Measurements from ENCODE around the gene CETP. TPM values are rescaled to one million over a fixed set of nuclear protein-coding genes. Genes with fewer than 3 reads are reported as not detected.

CETP gene
- total RNA-seq, 1 experiment from 2014 or later = not detected

GRCh38 chr16:56941856-56942331 is 19.9 kb upstream of the CETP start:
- H3K79me2 ChIP-seq (ENCODE audit: low read length) = no peaks in the 10 kb centered on the region
- no peak for TF ChIP-seq EZH2phosphoT487 (IDR thresholded peaks at IDR 0.05; ENCODE audit: borderline replicate concordance, low read length)
- H3F3A ChIP-seq (ENCODE audit: low read length, unreplicated experiment) = no peaks in the 10 kb centered on the region
- no peak overlapping the region for H3K4me2 ChIP-seq (ENCODE audit: low read length)
- peaks cover 17% of the 10 kb centered on the region for H3K4me1 ChIP-seq (ENCODE audit: insufficient read depth, low read length)
- H3K27ac ChIP-seq (ENCODE audit: low read length) = no peak overlapping the region
- no peaks in the 10 kb centered on the region for H3K9me3 ChIP-seq (ENCODE audit: low read length)
- CTCF ChIA-PET = no interaction called here
- ATAC-seq (no peak), DNase-seq (no peak)
- H3K9ac ChIP-seq (ENCODE audit: low read length) = no peak overlapping the region
- H3K4me3 ChIP-seq (ENCODE audit: low read length) = no peak overlapping the region
- H3K9me2 ChIP-seq (replicated peaks; ENCODE audit: low read length) = no peaks in the 10 kb centered on the region
- 0 out of 2 replicates have a peak, but pooled peaks cover 9% of the 10 kb centered on the region for H4K20me1 ChIP-seq (ENCODE audit: low read length)
- no TSS peak for BruUV-seq (replicated peaks)
- H3K36me3 ChIP-seq (ENCODE audit: low read depth, low read length) = peaks cover 58% of the 10 kb centered on the region
- intact Hi-C loops (cut with micrococcal nuclease) = loop anchor here (10.0 kb wide), 1 partner anchor 147 kb away; no protein-coding TSS in a partner anchor
- H2AFZ ChIP-seq (ENCODE audit: low read length) = no peak overlapping the region
- no peaks in the 10 kb centered on the region for H3K27me3 ChIP-seq (ENCODE audit: low read length)
- POLR2A ChIA-PET (ENCODE audit: unreplicated experiment) = interaction anchor here (0.5 kb wide), 1 partner anchor 45 kb away, joined by 3 read pairs; no protein-coding TSS in a partner anchor

GRCh38 chr16:56943761-56944375 is 17.9 kb upstream of the CETP start:
- Histone ChIP-seq H4K20me1 (ENCODE audit: low read length) (0 out of 2 replicates have a peak, but pooled peaks cover under 1% of the 10 kb centered on the region), H3K27ac (ENCODE audit: low read length) (no peak overlapping the region), H3K79me2 (ENCODE audit: low read length) (no peaks in the 10 kb centered on the region), H3K4me3 (ENCODE audit: low read length) (no peak overlapping the region), H3K9me3 (ENCODE audit: low read length) (no peaks in the 10 kb centered on the region), H3K36me3 (ENCODE audit: low read depth, low read length) (peaks cover 42% of the 10 kb centered on the region), H3K4me1 (ENCODE audit: insufficient read depth, low read length) (peaks cover 17% of the 10 kb centered on the region), H3K27me3 (ENCODE audit: low read length) (no peaks in the 10 kb centered on the region), H3K9ac (ENCODE audit: low read length) (no peak overlapping the region), H2AFZ (ENCODE audit: low read length) (no peak overlapping the region), H3F3A (ENCODE audit: low read length, unreplicated experiment) (no peaks in the 10 kb centered on the region), H3K4me2 (ENCODE audit: low read length) (no peak overlapping the region), H3K9me2 (replicated peaks; ENCODE audit: low read length) (no peaks in the 10 kb centered on the region)
- POLR2A ChIA-PET (ENCODE audit: unreplicated experiment) = no interaction called here
- BruUV-seq (replicated peaks) = no TSS peak
- ATAC-seq (no peak), DNase-seq (no peak)
- intact Hi-C loops (cut with micrococcal nuclease) = loop anchor here (10.0 kb wide), 1 partner anchor 149 kb away; no protein-coding TSS in a partner anchor
- TF ChIP-seq EZH2phosphoT487 (IDR thresholded peaks at IDR 0.05; ENCODE audit: borderline replicate concordance, low read length) (no peak), CTCF (conservative IDR thresholded peaks at IDR 0.05; ENCODE audit: low read depth, low read length) (no peak), EZH2 (IDR thresholded peaks at IDR 0.05; ENCODE audit: low read length, unreplicated experiment) (no peak)
- CTCF ChIA-PET = no interaction called here

GRCh38 chr16:56944954-56945839 is 16.6 kb upstream of the CETP start:
- Histone ChIP-seq H3K27me3 (ENCODE audit: low read length) (no peaks in the 10 kb centered on the region), H2AFZ (ENCODE audit: low read length) (no peak overlapping the region), H4K20me1 (ENCODE audit: low read length) (no peaks in the 10 kb centered on the region), H3K9ac (ENCODE audit: low read length) (no peak overlapping the region), H3K36me3 (ENCODE audit: low read depth, low read length) (peaks cover 28% of the 10 kb centered on the region), H3K9me3 (ENCODE audit: low read length) (no peaks in the 10 kb centered on the region), H3K4me2 (ENCODE audit: low read length) (no peak overlapping the region), H3K27ac (ENCODE audit: low read length) (peak overlapping the region; percentile 23; the same call in 1 of the 2 replicates), H3K79me2 (ENCODE audit: low read length) (no peaks in the 10 kb centered on the region), H3F3A (ENCODE audit: low read length, unreplicated experiment) (no peaks in the 10 kb centered on the region), H3K4me3 (ENCODE audit: low read length) (no peak overlapping the region), H3K4me1 (ENCODE audit: insufficient read depth, low read length) (peaks cover 17% of the 10 kb centered on the region), H3K9me2 (replicated peaks; ENCODE audit: low read length) (no peaks in the 10 kb centered on the region)
- ATAC-seq (peak; percentile 29; the same call in 1 of the 2 replicates), DNase-seq (peak; percentile 65)
- no peak for TF ChIP-seq CTCF (conservative IDR thresholded peaks at IDR 0.05; ENCODE audit: low read depth, low read length)
- ChIA-PET CTCF (no interaction called here), POLR2A (ENCODE audit: unreplicated experiment) (interaction anchor here (0.7 kb wide), 1 partner anchor 14 kb away, joined by 5 read pairs; no protein-coding TSS in a partner anchor)
- intact Hi-C loops (cut with micrococcal nuclease) = loop anchor here (5.0 to 10.0 kb wide), 4 partner anchors 42 to 222 kb away; partner anchors contain the start of genes NLRC5 and SLC12A3
- BruUV-seq (replicated peaks) = no TSS peak

Data from PC-3 (cell line).